IMR-90 (cell line): ENCODE data around the gene LMO2.

Experiments
- BHLHE40 ChIP-seq: fragments of 150-350 bp; IDR thresholded peaks from 2 replicates; pipeline ENCODE4 v1.6.1; 2016; ENCODE audit warnings: mild to moderate bottlenecking, low read depth, low read length
- CHD1 ChIP-seq: IDR thresholded peaks from 2 replicates; pipeline ENCODE4 v1.6.1; 2012; ENCODE audit warnings: low read depth, low read length, improper control_type of control experiment
- MAFK ChIP-seq: IDR thresholded peaks from 2 replicates; pipeline ENCODE4 v1.6.1; 2012; ENCODE audit warnings: low read depth, low read length, improper control_type of control experiment
- MXI1 ChIP-seq: IDR thresholded peaks from 2 replicates; pipeline ENCODE4 v1.6.1; 2012; ENCODE audit warnings: low read depth, mild to moderate bottlenecking, low read length, moderate library complexity, borderline replicate concordance
- NFE2L2 ChIP-seq: fragments of 150-350 bp; IDR thresholded peaks from 2 replicates; pipeline ENCODE4 v1.6.1; 2016; ENCODE audit warnings: low read depth, mild to moderate bottlenecking, low read length
- POLR2A ChIP-seq: IDR thresholded peaks from 2 replicates; pipeline ENCODE4 v1.6.1; 2012; ENCODE audit warnings: mild to moderate bottlenecking, low read depth, low read length
- RFX5 ChIP-seq: IDR thresholded peaks from 2 replicates; pipeline ENCODE4 v1.8.0; 2012; ENCODE audit warnings: low read depth, mild to moderate bottlenecking, low read length, moderate library complexity
- SMC3 ChIP-seq: fragments of 150-350 bp; IDR thresholded peaks from 2 replicates; pipeline ENCODE4 v1.6.1; 2016; ENCODE audit warnings: low read depth, mild to moderate bottlenecking, antibody characterized with exemption, low read length, moderate library complexity
- TF ChIP-seq, protein P1 (sequence below): conservative IDR thresholded peaks from 2 replicates; pipeline ENCODE4 v1.5.1; 2012; ENCODE audit warnings: mild to moderate bottlenecking, low read depth, low read length, improper control_type of control experiment

DNA sequence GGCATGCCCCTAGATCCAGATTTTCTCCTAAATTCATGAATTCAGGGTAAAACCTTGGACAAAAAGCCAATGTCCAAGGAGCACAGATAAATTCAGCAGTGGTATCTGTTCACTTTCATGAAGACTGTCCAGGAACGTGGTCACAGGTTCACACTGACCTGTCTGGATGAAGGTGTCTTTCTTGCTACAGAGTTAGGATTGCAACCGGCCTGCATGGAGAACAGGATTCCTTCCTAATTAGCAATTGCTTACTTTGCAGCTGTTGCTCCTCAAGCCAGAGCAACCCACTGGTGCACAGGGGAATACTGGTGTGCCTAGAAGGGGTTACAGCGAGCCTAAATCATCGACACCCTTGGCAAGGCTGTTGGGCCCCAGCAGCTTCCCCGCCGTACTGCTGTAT is 47.6 kb downstream of the LMO2 start:
- TF ChIP-seq, protein P1, sequence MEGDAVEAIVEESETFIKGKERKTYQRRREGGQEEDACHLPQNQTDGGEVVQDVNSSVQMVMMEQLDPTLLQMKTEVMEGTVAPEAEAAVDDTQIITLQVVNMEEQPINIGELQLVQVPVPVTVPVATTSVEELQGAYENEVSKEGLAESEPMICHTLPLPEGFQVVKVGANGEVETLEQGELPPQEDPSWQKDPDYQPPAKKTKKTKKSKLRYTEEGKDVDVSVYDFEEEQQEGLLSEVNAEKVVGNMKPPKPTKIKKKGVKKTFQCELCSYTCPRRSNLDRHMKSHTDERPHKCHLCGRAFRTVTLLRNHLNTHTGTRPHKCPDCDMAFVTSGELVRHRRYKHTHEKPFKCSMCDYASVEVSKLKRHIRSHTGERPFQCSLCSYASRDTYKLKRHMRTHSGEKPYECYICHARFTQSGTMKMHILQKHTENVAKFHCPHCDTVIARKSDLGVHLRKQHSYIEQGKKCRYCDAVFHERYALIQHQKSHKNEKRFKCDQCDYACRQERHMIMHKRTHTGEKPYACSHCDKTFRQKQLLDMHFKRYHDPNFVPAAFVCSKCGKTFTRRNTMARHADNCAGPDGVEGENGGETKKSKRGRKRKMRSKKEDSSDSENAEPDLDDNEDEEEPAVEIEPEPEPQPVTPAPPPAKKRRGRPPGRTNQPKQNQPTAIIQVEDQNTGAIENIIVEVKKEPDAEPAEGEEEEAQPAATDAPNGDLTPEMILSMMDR = no peak
- TF ChIP-seq RFX5 = no peak
- no peak for TF ChIP-seq SMC3
- no peak for TF ChIP-seq MAFK
- TF ChIP-seq NFE2L2 = no peak
- TF ChIP-seq MXI1 = no peak
- no peak for TF ChIP-seq BHLHE40
- no peak for TF ChIP-seq POLR2A
- no peak for TF ChIP-seq CHD1
